ENCODE results near the gene PRKAR1A.
"Not testable (repeated sequence)": the region's sequence is repeated elsewhere in the genome, so short reads cannot be mapped to it uniquely, and the experiment has no call there.

PRKAR1A gene

DNA sequence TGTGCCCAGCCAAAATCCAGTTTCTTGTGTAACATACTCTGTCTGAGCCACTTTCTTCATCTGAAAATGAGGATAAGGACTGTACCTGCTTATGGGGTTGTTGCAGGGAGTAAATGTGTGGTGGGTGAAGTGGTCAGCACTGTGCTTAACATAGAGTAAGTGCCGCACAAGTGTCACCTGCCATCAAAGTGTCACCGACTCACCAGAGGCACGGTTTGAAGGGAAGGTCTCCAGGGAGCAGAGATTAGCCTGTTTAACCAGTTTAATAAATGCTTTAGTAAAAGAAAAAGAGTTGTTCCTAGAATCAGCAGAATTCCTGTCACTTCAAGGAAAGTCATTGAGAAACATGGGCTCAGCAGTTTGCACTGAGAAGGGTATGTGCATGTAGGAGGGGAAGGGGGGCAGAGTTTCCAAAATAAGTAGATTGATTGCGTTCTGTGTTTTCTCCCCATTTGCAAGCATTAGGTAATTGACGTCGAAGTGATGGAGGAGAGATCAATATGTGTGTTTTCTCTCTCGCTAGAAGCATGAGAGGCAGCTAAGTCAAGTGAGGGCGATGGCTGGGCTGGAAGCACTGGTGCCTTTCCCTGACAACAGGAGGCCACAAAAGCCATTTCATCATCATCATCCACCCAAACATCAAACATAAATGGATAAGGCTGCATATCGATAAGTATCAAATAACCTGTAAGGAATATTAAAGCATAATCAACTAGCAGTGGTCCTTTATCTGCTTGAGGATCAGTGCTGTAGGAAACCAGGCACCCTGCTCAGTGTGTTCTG, 69.8 kb downstream of the PRKAR1A start:
- no peak for DNase-seq

DNA sequence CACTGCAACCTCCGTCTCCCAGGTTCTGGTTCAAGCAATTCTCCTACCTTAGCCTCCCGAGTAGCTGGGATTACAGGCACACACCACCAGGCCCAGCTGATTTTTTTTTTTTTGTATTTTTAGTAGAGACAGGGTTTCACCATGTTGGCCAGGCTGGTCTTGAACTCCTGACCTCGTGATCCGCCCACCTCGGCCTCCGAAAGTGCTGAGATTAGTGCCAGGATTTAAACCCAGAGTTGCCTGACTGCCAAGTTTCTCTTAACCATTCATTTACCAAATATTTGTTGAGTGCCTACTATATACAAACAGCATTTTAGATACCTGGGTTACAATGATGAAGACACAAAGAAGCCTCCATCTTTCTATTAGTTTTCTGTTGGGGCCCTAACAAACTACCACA, 70.6 kb downstream of the PRKAR1A start:
- DNase-seq, result not testable (repeated sequence)

DNA sequence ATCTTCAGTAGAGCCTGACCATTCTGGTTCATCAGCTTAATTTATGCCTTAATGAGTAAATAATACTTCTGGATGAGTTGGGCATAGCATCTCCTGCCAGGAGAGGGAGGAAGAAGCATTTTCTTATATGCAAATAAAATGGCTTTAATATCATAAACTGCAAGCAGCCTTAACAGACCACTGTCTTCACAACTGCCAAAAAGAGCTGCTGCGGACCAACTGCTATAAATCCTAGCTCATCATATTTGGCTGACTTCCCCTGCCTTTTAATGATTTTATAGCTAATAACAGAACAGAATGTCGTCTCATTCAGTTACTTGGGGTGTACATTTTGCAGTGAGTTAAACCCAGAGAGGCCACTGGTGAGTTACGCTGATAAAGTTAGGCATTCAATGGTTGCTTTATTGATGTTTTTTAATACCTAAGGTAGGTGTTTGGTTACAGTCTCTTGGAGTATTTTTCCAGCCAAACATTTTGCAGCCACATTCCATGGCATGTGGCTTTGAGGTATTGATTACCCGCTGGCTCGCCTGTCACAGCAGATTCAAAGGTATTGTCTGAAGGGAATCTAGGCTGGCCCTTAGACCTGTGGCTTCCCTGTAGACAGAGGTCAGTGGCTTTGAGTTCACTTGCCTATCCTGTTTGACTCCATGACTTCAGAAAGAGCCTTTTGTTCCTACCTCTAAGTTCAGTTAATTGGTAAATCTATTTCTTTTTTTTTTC, 72.5 kb downstream of the PRKAR1A start:
- DNase-seq, result no peak

DNA sequence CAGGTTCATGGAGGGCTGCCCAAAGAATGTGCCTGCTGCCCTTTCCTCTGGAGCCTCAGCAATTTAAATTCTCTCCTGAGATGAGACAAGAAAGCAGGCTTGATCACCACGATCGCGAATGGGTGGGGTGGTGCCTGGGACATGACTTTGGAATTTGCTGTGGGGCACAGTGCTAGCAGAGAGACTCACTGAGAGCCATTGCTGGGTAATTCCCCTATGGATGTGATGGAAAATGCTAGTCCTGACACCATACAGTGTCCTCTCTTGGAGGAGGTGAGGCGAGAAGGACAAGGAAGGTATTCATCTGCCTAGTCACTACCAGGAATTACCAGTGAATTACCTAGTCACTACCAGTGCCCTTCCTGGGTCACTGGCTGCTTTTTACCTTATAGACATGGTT, 73.4 kb downstream of the PRKAR1A start:
- no peak for DNase-seq

DNA sequence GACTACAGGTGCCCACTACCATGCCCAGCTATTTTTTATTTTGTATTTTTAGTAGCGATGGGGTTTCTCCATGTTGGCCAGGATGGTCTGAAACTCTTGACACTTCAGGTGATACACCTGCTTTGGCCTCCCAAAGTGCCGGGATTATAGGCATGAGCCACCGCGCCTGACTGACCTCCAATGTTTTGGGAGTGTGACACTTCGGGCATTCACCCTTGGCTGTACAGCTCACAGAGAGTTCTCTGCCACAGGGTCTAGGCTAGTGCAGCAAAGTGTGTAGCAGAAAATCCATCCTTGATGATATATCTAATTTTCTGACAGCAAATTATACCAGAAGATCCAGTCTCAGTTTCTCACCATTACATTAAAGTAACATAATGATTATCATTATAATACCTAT, 74.8 kb downstream of the PRKAR1A start:
- DNase-seq, result no peak

DNA sequence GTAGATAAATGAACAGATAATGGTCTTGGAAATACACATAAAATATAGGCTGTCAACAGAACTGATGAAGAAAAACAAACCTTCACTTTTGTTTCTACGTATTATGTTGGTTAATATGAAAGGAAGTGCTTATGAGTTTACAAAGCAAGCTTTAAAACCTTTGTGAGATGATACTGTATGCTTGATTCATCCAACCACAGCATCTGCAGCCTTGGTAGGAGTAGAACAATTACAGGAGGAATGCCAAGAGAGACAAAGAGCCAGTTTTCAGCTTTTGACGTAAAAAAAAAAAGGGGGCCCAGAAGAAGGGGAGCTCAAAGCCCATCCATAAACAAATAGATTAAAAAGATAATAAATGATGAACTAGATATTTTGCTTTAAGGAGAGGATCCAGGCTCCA, 75.6 kb downstream of the PRKAR1A start:
- no peak for DNase-seq

DNA sequence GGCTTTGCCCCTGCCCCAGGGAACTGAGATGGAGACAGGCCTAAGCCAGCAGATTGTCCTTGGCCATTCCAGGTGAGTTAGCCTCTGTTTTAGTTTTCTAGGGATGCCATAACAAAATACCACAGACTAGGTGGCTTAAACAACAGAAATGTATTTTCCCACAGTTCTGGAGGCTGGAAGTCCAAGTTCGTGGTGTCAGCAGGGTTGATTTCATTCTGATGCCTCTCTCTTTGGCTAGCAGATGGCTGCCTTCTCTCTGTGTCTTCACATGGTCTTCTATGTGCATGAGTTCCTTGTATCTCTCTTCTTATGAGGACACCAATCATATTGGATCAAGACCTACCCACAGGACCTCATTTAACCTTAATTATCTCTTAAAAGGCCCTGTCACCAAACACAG, 76.1 kb downstream of the PRKAR1A start:
- no peak for DNase-seq

DNA sequence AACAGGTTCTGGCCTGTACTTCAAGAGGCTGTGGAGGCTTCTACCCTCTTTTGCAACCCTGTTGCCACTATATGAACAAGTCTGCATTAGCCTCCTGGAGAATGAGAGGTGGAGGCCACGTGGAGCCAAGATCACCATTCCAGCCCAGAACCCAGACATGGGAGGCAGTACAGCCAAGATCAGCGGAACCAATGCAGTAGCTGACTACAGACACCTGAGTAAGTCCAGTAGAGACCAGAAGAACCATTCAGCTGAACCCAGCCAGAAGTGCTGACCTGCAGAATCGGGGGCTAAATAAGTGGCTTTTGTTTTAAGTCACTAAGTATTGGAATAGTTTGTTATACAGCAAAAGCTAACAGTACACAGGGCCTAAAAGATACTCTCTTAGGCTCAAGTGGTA, 76.9 kb downstream of the PRKAR1A start:
- DNase-seq, result no peak

DNA sequence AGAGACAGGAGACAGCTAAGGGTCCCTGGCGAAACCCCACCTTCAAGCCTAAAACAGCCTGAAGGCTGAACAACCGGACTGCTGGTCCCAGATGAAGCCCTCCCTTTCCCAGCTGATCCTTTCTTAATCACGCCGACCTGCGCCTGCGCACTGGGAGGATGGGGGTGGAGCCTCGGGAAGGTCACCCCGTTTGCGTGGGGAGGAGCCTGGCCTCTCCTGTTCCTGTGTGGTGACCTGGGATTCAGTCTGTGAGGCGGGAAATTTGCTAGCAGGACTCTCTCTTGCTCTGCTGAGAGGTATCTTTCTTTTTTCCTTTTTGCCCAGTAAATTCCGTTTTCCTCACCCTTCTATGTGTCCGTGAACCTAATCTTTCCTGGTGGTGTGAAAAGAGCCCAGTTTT, 79.4 kb downstream of the PRKAR1A start:
- no peak for DNase-seq

DNA sequence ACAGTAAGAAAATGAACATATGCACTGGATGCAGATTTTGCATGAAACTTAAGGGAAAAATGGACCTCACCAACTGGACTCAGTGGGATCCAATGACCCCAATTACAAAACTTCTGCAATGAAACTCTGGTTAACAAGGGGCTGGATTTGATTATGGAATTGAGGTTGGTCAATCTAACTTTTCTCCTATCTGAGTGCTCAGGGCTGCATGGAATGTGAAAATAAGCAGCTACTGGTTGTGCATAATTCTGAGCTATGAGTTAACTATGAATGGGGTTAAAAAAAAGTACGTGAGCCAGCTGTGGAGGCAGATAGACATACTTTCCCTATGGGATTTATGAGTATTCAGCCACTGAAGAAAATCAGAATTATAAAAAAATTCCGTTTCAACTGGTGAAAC, 79.8 kb downstream of the PRKAR1A start:
- no peak for DNase-seq

DNA sequence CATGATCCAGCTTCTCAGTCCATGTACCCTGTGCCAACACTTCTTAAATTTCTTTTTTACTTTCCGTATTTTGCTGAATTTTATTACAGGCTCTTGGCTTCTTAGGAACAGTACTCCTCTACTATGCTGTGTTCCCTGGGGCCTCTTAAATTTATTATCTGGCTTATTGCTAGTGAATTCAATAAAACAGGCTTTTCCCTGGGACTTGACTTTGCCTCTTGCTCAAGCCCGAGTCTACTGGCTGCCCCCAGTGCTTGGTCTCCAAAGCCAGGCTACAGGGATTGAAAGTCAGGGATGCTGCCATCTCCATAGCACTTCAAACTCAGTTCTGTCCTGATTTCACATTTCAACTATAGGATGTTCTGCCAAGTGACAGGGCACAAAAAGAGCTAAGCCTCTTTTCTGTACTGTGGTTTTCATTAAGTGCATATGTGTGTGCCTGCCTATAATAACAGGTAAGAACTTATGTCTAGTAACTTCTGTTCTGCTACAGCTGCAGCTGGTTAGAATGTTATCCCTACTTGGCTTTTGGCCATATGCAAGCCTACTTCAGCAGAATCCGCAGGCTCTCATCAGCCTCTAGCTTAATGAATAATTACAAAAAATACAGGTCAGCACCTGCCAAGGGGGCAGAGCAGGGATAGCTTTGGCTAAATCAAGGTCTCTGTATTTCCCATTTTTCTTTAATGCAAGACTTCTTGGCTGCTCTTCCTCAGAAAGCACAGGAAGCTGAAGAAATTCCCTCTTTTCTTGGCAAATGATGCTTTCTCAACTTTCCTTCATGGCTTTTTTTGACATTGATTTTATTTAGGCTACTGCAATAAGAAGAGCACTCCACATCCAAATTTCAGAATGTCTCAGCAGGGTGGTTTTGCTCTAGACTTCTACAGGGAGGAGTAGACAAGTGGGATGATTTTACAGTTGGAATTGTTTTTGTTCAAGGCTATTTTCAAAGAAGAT, 80.7 kb downstream of the PRKAR1A start:
- DNase-seq, result peak; percentile 78

DNA sequence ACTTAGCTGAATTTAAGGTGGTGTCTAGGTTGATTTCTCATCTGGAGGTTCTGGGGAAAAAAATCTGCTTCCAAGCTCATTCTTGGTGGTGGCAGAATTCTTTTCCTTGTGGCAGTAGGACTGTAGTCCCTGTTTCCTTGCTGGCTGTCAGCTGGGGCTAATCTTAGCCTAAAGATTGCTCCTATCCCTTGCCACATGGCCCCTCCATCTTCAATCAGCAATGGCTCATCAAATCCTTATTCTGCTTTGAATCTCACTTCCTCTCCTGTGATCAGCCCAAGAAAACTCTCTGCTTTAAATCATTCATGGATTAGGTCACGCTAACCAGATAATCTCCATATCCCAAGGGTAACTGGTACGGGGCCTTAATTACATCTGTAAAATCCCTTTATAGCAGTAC, 82.3 kb downstream of the PRKAR1A start:
- no peak for DNase-seq

DNA sequence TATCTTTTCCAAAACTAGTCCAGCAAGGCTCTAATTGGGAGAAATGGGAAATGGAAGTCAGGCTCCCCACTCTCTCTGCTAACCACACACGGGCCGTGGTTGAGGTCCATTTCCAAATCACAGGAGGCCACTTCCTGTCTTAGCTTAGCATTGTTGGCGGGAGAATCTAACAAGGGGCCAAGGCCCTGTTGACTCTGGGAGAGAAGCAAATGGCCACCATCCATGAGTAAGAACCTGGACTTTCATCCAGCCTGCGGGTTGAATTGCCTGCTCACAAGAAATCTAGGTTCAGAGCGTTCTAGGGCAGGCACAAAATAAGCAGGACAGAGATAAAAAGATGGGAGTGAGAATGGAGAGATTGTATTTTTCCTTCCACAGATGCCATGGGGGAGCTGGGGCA, 83.3 kb downstream of the PRKAR1A start:
- no peak for DNase-seq

DNA sequence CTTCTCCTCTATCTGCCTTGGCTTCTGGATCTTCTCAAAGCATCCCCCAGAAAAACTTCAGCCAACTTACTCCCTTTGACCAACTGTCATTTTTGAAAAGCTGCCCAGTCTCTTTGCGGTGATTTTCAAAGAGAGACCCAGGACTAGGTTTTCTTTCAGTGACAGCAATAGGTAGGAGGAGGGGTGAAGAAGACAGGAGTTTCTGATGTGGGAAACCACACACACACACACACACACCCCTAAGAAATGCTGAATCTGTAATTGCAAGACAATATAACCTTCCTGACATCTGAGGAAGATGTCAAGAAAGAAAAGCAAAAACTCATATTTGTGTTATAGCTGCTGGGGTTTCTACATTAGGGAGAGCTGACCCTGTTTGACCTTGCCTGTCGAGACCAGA, 83.8 kb downstream of the PRKAR1A start:
- no peak for DNase-seq

DNA sequence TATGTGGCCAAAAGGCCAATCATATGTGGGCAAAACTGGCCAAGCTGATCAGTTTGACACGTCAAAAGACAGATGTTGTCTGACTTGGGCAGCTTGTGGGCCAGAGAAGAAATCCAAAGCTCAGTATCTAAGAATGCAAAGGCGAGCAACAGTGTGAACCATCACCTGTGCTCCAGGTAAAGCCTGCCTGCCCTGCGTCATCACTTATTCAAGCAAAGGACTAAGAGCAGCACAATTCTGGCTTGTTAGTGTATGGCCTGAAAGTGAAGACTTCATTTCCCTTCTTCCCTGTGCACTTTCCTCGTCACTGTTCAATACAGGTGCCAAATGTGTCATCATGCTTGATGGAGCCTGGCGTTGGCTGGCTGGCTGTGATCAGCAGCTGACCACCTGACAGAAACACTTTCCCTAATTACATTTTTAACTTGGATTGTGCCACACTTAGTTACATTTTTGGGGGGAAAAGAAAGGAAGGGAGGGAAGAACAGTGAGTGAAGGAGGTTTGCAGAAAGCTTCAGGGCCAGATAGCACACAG, 84.2 kb downstream of the PRKAR1A start:
- no peak for DNase-seq

DNA sequence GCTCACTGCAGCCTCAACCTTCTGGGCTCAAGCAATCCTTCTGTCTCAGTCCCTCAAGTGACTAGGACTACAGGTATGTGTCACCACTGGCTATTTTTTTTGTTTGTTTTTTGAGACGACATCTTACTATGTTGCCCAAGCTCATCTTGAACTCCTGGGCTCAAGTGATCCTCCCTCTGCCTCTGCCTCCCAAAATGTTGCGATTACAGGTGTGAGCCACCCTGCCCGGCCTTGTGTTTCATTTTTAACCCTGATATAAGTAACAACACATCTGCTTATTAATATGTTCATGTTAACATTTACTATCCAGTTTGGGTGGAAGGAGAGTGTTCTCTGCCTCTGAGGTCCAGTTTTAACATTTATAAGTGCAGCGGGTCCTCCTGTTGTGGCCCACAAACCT, 85.8 kb downstream of the PRKAR1A start:
- DNase-seq, result no peak

DNA sequence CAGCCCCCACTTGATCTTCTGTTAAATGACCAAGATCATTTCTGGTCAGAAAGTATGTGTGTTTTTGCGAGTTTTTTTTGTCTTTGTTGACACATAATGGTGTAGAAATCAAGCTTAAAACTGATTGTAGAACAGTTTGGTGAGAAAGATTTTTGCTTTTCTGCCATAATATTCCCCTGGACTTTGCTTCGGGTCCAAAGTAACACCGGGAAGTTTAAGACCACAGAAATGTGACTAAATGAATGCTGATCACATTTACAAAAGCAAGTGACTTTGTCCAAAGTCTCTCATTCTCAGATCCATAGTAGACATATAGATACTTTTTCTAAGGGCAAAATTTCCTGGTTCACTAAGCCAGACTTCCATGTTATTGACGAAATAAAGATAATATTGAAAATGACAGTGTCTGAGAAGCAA, 86.3 kb downstream of the PRKAR1A start:
- DNase-seq, result no peak

DNA sequence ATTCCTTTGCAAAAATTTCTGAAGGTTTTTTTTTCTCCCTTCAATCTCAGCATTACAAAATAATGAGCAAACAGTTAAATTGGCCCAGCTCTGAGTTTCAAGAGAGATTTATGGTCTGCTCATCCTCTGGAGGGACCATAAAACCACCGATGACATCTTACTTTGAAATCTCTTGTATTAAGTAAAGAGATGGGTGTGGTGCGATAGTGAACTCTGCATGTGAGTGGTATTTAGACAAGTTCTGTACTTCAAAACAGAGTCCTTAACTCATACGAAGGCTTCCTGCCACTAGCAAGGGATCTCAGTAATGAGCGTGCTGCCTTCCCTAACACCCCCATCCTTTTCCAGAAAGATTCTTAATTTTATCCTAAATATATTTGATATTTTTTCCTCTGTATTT, 86.9 kb downstream of the PRKAR1A start:
- DNase-seq, result no peak

DNA sequence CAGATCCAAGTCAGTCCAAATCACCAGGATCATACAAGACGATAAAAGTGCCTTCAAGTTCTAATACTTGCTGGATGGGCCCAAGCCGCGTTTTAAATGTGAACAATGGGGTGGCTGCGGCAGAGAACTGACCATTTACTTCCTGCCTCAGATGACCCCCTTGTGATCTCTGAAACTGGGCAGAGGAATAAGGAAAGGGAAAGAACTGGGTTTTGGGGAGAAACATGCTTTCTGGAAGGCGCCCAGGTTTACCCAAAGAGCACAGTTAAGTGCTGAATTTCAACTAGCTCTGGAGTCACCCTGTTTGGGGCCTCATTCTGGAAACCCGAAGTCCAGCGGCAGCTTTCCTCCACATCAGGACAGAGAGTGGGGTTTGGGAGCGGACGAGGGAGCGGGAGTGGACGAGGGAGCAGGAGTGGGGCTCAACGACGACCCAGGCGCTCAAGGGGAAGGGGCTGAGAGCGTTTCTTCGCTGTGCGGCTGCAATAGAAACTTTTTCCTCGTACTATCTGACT, 87.4 kb downstream of the PRKAR1A start:
- no peak for DNase-seq

DNA sequence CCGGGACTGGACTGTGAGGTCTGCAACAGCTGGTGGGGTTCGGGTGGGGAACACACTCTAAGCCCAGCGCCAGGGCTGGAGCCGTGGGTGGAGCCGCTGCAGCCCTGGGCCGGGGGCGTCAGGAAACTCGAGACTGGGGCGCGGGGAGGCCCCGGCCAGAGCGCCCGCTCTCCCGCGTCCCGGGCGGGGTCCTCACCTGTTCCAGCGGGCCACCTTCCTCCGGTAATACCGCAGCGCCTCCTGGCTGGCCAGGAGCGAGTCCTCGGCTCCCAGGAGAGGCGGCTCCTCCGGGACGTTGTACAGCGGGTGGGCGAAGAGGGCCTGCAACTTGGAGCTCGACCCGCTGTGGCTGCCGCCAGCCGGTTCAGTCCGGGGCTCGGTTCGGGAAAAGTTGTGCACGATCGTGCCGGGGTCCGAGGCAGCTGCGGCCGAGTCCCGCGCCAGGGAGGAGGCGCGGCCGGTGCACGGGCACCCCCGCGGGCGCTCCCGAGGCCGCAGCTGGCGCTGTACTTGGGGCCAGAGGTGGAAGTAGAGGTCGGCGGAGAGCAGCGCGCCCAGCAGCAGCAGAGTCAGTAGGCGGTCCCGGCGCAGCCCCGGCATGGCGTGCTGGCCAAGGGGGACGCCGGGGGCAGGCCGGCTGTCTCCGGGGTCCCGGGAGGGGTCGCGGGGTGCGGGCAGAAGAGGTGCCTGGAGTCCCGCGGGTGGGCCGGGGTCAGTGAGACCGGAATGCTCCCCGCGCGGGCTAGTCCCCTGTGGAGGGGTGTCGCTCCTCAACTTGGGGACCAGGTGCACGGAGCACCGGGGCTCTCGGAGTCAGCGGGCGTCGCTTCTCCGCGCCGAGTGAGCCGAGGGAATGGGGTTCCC, 88.1 kb downstream of the PRKAR1A start:
- peak; percentile 24 for DNase-seq
